ENCODE data around the gene BRD9.
"Not testable (repeated sequence)": the region's sequence is repeated elsewhere in the genome, so short reads cannot be mapped to it uniquely, and the experiment has no call there.

Gene BRD9

DNA sequence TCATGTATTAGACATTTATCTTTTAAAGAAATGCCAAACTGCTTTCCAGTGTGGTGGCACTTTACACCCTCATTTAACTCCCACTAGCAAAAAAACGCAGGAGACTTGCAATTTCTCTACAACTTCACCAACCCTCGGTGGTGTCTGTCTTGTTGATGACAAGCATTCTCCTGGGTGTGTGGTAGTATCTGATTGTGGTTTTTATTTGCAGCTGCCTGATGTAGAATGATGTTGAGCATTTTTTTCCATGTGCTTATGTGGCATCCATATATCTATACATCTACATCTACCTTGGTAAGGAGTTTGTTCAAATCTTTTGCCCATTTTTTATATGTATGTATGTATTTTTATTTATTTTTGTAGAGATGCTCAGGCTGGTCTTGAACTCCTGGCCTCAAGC is 58.6 kb downstream of the BRD9 start:
- not testable (repeated sequence) for H3K4me3 ChIP-seq (ENCODE audit: low read depth, low read length)

DNA sequence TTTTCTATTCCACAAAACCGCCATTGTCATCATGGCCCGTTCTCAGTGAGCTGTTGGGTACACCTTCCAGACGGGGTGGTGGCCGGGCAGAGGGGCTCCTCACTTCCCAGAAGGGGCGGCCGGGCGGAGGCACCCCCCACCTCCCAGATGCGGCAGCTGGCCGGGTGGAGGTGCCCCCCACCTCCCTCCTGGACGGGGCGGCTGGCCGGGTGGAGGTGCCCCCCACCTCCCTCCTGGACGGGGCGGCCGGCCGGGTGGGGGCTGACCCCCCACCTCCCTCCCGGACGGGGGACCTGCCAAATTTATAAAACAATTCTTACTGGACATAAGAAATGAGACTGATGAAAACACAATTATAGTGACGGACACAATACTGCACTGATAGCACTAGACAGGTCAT is 64.4 kb downstream of the BRD9 start:
- H3K4me3 ChIP-seq (ENCODE audit: low read depth, low read length) = not testable (repeated sequence)

DNA sequence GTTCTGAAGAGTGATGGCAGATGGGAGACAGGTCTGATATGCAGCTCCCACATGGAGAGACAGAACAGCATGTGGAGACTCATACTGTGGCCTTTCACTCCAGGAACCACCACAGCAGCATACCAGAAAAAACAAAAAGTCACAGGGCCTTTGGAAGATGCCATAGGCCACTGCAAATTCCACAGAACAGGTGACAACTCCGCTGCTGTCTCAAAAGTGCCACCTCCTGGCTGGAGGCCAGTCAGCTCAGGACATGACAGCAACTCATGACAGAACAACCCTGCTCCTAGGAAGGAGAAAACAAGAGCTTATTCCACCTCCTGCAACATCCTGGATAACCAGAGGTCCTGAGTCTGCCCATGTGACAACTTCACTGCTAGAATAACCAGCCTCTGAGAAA is 67.1 kb downstream of the BRD9 start:
- not testable (repeated sequence) for H3K4me3 ChIP-seq (ENCODE audit: low read depth, low read length)

DNA sequence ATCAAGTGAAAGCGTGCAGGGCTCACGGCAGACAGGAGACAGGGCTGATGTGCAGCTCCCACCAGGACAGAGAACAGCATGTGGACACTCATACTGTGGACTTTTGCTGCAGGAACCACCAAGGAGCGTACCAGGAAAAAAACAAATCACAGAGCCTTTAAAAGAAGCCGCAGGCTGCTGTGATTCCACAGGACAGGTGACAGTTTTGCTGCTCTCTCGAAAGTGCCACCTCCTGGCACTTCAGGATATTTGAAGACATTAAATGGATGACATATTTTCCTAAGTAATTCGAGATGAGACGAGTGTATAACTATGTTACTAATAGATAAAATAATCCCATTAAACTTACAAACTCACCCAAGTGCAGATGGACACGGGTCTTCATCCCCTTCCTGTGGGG is 71.1 kb downstream of the BRD9 start:
- TF ChIP-seq, protein P1, sequence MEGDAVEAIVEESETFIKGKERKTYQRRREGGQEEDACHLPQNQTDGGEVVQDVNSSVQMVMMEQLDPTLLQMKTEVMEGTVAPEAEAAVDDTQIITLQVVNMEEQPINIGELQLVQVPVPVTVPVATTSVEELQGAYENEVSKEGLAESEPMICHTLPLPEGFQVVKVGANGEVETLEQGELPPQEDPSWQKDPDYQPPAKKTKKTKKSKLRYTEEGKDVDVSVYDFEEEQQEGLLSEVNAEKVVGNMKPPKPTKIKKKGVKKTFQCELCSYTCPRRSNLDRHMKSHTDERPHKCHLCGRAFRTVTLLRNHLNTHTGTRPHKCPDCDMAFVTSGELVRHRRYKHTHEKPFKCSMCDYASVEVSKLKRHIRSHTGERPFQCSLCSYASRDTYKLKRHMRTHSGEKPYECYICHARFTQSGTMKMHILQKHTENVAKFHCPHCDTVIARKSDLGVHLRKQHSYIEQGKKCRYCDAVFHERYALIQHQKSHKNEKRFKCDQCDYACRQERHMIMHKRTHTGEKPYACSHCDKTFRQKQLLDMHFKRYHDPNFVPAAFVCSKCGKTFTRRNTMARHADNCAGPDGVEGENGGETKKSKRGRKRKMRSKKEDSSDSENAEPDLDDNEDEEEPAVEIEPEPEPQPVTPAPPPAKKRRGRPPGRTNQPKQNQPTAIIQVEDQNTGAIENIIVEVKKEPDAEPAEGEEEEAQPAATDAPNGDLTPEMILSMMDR (IDR thresholded peaks at IDR 0.05; ENCODE audit: borderline replicate concordance, insufficient read depth, low read depth, low read length) = no peak
- no peak overlapping the region for H3K4me3 ChIP-seq (ENCODE audit: low read depth, low read length)

DNA sequence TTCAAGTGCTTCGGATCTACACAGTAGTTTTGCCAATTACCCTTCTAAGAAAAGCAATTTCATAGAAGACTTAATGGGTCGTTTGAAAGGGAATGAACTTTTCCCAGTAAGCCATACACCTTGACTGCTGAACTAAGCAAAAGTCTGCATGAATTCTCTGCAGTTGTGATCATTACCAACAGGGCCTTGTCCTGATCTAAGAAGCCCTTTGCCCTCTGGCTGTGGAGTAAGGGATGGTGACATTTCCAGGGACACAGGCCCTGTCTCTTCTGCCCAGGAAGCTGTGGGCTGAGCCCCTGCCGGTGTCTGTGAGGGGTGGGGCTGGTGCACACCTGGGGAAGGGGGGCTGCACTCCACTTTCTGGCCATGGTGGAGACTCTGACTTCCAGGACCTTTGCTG is 72.4 kb downstream of the BRD9 start:
- TF ChIP-seq, protein P1 (IDR thresholded peaks at IDR 0.05; ENCODE audit: borderline replicate concordance, insufficient read depth, low read depth, low read length) = no peak

DNA sequence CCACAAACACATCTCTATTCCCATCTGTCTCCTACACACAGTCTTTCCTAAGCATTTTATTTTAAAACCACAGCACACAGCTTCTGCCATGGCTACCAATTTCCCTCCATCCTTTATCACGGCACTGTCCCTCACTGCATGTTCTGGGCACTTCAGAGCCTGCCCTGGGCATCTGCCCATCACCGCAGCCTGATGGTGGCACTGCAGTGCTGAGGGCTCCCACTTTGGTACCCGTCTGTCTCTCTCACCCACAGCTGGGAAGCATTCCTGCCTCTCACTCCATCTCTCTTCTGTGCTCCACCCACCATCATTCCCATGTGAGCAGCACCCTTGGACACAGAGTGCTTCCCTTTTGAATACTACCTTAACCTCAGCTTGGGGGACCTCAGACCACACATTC is 73.5 kb downstream of the BRD9 start:
- TF ChIP-seq, protein P1 (IDR thresholded peaks at IDR 0.05; ENCODE audit: borderline replicate concordance, insufficient read depth, low read depth, low read length) = no peak
- no peak overlapping the region for H3K4me3 ChIP-seq (ENCODE audit: low read depth, low read length)

More for the DNA sequence above, 72.4 kb downstream of the BRD9 start:
- no peak overlapping the region for H3K4me3 ChIP-seq (ENCODE audit: low read depth, low read length)

DNA sequence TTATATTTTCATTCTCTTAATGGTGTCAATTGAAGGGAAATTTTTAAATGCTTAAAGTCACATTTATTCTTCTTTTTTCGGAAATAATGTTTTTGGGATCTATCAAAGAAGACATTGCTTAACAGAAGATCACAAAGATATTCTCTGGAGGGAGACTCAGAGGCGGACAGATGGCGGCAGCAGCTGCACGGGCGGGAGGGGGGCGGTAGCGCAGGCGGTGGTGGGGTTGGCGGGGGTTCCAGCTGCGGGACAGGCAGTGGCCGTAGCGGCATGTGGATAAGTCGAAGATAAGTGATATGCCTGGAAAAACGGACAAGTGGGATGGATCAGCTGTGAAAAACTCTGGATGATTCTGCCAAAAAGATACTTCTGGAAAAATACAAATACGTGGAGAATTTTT is 76.4 kb downstream of the BRD9 start:
- TF ChIP-seq, protein P1 (IDR thresholded peaks at IDR 0.05; ENCODE audit: borderline replicate concordance, insufficient read depth, low read depth, low read length) = no peak
- no peak overlapping the region for H3K4me3 ChIP-seq (ENCODE audit: low read depth, low read length)

DNA sequence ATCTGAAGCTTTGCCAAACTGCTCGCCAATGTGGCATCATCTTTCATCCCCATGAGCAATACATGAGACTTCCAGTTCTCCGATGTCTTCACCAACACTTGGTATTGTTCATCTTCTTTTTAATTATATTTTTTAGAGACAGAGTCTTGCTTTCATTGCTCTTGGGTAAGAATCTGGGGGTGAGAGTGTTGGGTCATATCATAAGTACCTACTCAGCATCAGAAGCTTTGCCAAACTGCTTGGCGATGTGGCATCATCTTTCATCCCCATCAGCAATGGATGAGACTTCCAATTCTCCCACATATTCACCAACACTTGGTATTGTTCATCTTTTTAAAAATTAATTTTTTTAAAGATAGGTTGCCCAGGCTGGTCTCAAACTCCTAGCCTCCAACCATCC is 77.2 kb downstream of the BRD9 start:
- no peak overlapping the region for H3K4me3 ChIP-seq (ENCODE audit: low read depth, low read length)
- TF ChIP-seq, protein P1 (IDR thresholded peaks at IDR 0.05; ENCODE audit: borderline replicate concordance, insufficient read depth, low read depth, low read length) = no peak

Measured in GM12875 (cell line).